ENCODE measurements around the gene KRT86.
"Not testable (repeated sequence)": the region's sequence is repeated elsewhere in the genome, so short reads cannot be mapped to it uniquely, and the experiment has no call there.

The KRT86 gene

DNA sequence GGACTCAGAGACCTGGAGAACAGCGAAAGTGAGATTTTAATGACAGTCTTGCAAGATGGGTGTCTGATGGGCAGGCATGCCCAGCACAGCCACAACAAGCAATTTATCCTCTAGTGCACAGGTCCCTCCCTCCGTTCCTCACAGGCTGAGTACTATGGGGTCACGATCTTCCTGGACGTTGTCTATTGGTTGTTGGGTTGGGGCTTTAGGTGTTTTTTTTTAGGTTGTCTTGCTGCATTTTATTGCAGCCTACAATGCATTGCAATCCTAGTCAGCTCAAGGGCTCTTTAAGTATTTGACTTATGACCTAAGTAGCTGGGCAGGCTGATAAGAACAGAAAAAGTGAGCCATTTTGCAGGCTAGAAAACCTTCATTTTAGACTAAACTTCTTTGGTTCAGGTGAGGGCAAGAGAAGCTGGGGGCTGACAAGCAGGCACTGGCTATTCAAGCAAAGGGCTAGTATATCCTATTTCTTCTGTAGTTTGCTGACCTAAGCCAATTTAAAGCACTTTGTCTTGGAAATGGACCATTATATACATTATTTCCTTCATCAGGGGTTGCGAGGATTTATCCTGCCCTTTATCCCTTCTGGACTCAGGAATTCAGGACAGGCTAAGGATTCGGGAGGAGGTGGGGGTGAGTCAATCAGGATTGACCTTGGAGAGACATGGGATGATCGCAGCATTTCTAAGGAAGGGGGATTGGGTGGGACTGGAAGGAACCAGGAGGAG is 35.4 kb upstream of the KRT86 start:
- no peak for DNase-seq (ENCODE audit: extremely low read depth, low read depth)
- TF ChIP-seq, protein P1, sequence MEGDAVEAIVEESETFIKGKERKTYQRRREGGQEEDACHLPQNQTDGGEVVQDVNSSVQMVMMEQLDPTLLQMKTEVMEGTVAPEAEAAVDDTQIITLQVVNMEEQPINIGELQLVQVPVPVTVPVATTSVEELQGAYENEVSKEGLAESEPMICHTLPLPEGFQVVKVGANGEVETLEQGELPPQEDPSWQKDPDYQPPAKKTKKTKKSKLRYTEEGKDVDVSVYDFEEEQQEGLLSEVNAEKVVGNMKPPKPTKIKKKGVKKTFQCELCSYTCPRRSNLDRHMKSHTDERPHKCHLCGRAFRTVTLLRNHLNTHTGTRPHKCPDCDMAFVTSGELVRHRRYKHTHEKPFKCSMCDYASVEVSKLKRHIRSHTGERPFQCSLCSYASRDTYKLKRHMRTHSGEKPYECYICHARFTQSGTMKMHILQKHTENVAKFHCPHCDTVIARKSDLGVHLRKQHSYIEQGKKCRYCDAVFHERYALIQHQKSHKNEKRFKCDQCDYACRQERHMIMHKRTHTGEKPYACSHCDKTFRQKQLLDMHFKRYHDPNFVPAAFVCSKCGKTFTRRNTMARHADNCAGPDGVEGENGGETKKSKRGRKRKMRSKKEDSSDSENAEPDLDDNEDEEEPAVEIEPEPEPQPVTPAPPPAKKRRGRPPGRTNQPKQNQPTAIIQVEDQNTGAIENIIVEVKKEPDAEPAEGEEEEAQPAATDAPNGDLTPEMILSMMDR (IDR thresholded peaks at IDR 0.05; ENCODE audit: low read depth, low read length, missing control alignments) = no peak
- no peak overlapping the region for H3K4me3 ChIP-seq (replicated peaks; ENCODE audit: low read depth, low read length)

DNA sequence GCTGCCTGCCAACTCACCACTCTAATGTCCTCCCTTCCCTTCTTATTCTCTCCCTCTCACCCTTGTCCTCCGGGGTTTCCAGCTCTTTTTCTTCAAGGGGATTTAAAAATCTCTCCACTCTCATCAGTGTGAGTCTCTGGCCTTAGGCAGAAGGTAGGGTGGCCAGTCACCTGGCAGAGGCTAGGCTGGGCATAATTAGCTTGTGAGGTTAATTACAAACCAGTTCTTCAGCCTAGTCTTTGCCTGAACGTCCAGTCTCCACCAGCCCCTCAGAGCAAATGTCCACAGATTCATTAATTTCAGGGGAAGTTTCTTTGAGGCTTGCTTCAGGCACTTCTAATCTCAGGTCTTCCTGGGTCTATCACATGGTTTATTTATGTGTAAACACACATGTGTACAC is 34.7 kb upstream of the KRT86 start:
- DNase-seq (ENCODE audit: extremely low read depth, low read depth) = no peak
- TF ChIP-seq, protein P1 (IDR thresholded peaks at IDR 0.05; ENCODE audit: low read depth, low read length, missing control alignments) = no peak
- H3K4me3 ChIP-seq (replicated peaks; ENCODE audit: low read depth, low read length) = no peak overlapping the region

DNA sequence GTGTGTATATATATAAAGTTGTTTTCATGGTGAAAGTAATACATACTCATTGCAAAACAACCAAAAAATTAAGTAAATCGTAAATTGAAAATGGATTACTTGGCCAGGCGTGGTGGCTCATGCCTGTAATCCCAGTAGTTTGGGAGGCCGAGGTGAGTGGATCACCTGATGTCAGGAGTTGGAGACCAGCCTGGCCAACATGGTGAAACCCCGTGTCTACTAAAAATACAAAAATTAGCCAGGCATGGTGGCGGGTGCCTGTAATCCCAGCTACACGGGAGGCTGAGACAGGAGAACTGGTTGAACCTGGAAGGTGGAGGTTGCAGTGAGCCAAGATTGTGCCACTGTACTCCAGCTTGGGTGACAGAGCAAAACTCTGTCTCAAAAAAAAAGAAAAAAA is 34.2 kb upstream of the KRT86 start:
- not testable (repeated sequence) for DNase-seq (ENCODE audit: extremely low read depth, low read depth); H3K4me3 ChIP-seq (replicated peaks; ENCODE audit: low read depth, low read length)

DNA sequence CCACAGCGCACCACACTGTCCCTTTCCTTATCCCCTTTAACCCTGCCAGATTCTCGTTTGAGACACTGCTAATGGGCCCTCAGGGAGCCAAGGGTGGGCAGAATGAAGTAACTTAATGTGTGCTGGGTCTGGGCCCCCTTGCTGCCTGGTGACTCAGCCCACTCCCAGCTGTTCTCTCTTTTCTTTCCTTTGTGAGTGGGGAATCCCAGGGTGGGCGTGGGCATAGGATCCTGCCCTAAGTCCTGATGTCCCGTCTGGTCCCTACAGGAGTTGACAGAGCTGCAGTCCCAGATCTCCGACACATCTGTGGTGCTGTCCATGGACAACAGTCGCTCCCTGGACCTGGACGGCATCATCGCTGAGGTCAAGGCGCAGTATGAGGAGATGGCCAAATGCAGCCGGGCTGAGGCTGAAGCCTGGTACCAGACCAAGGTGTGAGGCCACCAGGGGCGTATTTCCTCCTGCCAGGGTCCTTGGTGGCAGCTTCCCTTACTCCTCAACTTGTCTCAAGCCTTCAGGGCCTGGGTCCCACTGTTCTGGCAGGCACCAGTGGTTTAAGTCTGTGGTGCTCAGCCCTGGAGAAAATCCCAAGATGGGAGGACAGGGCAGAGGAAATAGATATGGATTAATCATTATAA is 33.1 kb upstream of the KRT86 start:
- TF ChIP-seq, protein P1 (IDR thresholded peaks at IDR 0.05; ENCODE audit: low read depth, low read length, missing control alignments) = no peak
- H3K4me3 ChIP-seq (replicated peaks; ENCODE audit: low read depth, low read length) = no peak overlapping the region
- no peak for DNase-seq (ENCODE audit: extremely low read depth, low read depth)

GRCh38 chr12:52242442-52243258 is 31.8 kb upstream of the KRT86 start:
- no peak for DNase-seq (ENCODE audit: extremely low read depth, low read depth)
- TF ChIP-seq, protein P1 (IDR thresholded peaks at IDR 0.05; ENCODE audit: low read depth, low read length, missing control alignments) = no peak
- H3K4me3 ChIP-seq (replicated peaks; ENCODE audit: low read depth, low read length) = no peak overlapping the region

DNA sequence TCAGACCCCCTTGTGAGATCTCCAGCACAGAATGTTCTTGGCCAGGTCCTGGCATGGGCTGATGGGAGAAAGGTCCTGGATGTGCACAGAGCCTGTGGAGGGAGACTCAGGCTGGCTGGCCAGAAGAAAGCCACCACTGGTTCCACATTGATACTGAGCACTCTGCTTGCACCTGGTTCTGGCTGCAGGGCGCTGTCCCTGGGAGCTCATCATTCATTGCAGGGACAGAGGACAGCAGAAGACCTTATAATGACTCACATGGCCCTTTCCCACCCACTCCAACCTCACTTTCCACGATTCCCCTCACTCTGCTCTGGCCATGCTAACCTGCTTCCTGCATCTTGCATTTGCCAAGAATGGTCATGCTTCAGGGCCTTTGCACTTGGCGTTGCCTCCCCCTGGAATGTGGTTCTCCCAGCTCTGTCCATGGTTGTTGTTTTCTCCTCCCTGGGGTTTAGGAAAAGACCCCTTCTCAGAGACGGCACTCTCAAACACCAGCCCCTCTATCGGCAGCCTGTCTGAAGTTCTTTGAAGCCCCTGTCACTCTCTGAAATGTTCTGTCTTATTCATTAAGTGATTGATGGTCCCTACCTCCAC is 31.1 kb upstream of the KRT86 start:
- no peak overlapping the region for H3K4me3 ChIP-seq (replicated peaks; ENCODE audit: low read depth, low read length)
- DNase-seq (ENCODE audit: extremely low read depth, low read depth) = no peak
- TF ChIP-seq, protein P1 (IDR thresholded peaks at IDR 0.05; ENCODE audit: low read depth, low read length, missing control alignments) = no peak

Data from HFF-Myc (cell line).